Thyroid gland (tissue), 4 donors: ENCODE results near the gene KCNIP3.

Source experiments
- POLR2A ChIP-seq, 2 donors: fragments of 450-650 bp; IDR thresholded peaks; one replicate each; pipeline ENCODE4 v1.6.1; 2017; ENCODE audit warnings: antibody characterized with exemption in 2 of 2, mild to moderate bottlenecking in 2 of 2, moderate library complexity in 1 of 2
- TF ChIP-seq, protein P1 (sequence below), 6 experiments: fragments of 200-600 bp in 3 of 6; fragments of 450-650 bp in 3 of 6; sonication (generic) in 3 of 6; IDR thresholded peaks; one replicate each; pipeline ENCODE4 v1.5.1; 2016 to 2019; ENCODE audit warnings: antibody characterized with exemption in 6 of 6, mild to moderate bottlenecking in 2 of 6, inconsistent platforms in 1 of 6, moderate library complexity in 1 of 6

DNA sequence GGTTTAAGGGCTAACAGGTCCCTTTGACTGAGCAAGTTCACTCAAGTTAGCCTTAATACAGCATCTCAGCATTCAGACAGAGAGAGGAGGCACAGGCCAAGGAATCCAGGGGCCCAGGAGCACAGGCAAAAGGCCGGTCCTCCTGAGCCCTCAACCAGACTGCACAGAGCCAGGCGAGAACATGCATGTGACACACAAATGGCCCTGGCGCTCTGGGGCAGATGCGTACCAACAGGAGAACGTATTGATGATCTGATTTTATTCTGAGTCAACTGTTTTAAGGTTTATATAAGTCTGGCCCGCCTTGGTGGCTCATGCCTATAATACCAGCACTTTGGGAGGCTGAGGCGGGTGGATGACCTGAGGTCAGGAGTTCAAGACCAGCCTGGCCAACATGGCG, 34.9 kb downstream of the KCNIP3 start:
- TF ChIP-seq POLR2A (IDR thresholded peaks at IDR 0.05) = no peak
- TF ChIP-seq, protein P1, sequence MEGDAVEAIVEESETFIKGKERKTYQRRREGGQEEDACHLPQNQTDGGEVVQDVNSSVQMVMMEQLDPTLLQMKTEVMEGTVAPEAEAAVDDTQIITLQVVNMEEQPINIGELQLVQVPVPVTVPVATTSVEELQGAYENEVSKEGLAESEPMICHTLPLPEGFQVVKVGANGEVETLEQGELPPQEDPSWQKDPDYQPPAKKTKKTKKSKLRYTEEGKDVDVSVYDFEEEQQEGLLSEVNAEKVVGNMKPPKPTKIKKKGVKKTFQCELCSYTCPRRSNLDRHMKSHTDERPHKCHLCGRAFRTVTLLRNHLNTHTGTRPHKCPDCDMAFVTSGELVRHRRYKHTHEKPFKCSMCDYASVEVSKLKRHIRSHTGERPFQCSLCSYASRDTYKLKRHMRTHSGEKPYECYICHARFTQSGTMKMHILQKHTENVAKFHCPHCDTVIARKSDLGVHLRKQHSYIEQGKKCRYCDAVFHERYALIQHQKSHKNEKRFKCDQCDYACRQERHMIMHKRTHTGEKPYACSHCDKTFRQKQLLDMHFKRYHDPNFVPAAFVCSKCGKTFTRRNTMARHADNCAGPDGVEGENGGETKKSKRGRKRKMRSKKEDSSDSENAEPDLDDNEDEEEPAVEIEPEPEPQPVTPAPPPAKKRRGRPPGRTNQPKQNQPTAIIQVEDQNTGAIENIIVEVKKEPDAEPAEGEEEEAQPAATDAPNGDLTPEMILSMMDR (IDR thresholded peaks at IDR 0.05) = no peak
